HG02763 (cell line): ENCODE measurements around the gene PPFIBP2.
"Not testable (repeated sequence)": the region's sequence is repeated elsewhere in the genome, so short reads cannot be mapped to it uniquely, and the experiment has no call there.

Source experiments
- ATAC-seq: cut with Tn5 transposase; IDR thresholded peaks from one replicate; pipeline ENCODE4 v1.9.1; 2021; ENCODE audit warnings: mild to moderate bottlenecking, moderate library complexity; ENCODE audit not compliant: unreplicated experiment

Gene PPFIBP2

DNA sequence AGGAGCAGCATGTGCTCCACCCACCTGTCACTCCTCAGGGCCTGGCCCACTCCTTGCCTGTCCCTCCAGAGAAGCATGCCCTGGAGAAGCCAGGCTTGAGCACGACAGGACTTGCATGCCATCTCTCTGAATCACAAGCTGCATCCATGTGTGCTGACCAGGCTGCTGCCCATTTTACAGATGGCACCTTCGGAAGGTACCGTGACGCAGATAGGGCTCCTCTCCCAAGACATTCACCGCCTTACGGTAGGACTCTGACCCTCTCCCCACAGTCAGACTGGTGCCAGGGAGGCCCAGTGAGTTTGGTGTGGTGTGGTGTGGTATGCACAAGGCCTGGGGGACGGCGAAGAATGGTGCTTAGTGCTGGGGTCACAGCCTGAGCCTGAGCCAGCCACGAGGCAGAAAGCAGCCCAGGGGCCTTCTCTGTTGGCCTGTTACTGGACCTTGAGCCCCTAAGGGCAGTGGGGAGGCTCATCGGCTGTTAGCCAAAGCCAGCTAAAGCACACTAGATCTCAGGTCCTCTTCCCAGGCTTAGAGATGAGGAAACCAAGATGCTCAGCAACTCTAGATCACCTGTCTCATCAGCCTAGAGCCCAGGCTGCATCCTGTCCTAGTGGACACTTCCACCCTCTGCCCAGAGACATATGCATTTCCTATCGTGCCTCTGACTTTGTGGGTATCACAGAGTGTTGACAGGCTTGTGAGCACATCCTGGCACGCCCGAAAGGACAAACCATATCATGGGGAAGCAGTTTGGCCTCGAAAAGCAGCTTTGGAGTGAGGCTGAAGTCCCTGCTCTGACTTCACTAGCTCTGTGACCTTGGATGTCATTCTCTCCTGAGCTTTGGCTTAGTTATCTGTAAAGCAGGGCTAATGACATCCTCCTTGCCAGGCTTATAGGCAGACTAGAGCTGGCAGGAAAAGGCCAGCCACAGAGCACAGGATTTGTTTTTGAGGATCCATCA lies 141.7 kb downstream of the PPFIBP2 start:
- ATAC-seq, result no peak

DNA sequence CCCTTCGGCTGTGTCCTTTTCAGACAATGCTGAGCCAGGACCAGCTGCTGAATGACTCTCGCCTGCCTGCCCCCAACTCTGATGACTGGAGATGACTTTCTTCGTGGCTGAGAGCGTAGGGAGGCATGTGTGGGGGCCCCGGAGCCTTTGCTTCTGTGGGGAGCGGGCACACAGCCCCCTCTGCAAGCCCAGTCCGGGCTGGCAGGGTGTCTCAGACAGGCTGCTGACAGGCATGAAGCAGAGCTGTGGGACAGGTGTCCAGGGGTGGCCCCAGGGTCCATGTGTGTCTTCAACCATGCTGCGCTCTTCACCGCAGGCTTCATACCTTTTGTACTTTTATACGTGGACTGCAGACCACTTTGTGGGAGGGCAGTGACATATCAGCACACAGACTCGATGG lies 142.9 kb downstream of the PPFIBP2 start:
- no peak for ATAC-seq

DNA sequence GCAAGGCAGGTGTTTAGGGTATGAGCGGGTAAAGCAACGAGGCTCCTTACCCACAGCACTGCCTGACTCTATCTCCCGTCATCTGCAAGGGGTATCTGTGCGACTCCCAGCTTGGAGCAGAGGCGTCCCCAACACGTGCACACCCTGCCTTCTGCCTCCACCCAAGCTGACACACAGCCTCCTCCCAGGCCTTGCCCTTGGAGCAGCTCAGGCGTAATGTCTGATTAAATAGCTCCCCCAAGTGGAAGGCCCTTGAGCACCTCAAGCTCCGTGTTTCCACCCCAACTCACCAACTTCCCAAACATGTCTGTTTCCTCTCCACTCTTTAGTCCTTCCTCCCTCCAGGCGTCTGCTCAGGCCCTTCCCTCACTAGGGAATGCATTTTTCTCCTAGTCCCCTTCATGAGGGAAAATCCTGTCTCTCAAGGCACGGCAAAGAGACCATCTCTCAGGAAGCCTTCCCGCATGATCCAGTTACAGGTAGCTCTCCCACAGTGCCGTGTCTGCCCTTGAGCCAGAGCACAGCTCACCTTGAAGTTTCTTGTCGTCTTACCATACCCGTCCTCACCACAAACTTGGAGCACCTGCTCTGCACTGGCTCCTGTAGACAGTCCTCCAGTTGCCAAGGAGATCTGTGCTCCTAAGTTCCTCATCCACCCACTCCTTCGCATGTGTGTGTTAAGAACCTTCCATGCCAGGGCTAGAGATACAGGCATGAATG lies 143.7 kb downstream of the PPFIBP2 start:
- ATAC-seq, result no peak

DNA sequence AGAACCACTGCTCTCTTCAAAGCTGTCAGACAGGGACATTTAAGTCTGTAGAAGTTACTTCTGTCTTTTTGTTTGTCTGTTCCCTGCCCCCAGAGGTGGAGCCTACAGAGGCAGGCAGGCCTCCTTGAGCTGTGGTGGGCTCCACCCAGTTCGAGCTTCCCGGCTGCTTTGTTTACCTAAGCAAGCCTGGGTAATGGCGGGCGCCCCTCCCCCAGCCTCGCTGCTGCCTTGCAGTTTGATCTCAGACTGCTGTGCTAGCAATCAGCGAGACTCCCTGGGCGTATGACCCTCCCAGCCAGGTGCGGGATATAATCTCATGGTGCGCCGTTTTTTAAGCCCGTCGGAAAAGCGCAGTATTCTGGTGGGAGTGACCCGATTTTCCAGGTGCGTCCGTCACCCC lies 149.7 kb downstream of the PPFIBP2 start:
- ATAC-seq, result not testable (repeated sequence)

DNA sequence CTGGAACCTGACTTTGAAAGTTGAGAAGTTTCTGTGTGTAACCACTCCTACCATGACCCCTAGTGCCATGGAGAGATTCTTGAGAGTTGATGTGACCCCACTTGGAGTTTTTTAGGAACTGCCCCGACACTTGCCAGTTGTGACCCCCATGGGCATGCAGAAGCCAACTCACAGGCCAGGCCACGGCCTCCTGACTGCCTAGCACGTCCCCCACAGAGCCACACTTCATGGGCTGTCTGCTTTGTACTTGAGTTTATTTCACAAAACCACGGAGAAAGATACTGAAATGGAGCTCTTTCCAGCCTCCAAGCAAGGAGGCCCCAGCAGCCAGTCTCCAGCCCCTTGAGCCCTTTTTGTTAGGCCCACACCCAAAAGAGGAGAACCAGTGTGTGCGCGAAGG lies 151.1 kb downstream of the PPFIBP2 start:
- no peak for ATAC-seq

DNA sequence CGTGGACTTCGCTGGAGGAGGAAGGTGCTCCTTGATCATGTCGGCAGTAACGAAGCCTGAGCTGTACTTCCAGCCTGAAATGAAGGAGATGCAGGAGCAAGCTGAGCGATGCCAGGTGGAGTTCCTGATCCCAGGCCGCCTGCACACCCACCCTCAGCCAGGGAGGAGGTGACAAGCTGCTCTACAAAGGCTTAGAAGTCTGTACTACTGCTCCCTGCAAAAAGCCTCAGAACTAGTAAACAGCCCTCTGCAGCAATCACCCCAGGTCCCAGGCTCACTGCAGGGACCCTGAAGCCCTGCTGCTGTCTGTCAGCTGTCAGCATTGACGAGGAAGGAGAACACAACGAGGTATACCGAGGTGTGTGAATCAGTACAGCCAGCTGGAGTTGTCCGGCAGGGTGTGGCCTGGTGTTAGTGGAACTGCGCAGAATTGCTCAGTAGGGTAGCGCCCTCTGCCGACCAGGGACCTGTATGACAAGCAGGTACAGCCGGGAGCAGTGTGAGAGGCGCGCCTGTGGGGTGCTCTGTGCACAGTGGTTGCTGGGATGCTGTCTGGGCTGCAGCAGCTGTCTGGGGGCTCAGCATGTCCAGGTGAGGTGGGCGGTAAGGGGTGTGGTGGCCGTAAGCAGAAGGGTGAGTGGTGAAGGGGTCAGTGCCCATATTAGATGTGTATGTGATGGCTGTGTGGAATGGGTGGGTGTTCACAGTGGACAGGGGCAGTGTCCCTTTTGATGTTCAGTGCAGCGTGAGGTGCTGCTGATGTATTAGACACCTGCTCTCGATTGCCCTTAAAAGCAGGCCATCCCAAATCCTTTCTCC lies 151.9 kb downstream of the PPFIBP2 start:
- ATAC-seq, result peak; percentile 96

DNA sequence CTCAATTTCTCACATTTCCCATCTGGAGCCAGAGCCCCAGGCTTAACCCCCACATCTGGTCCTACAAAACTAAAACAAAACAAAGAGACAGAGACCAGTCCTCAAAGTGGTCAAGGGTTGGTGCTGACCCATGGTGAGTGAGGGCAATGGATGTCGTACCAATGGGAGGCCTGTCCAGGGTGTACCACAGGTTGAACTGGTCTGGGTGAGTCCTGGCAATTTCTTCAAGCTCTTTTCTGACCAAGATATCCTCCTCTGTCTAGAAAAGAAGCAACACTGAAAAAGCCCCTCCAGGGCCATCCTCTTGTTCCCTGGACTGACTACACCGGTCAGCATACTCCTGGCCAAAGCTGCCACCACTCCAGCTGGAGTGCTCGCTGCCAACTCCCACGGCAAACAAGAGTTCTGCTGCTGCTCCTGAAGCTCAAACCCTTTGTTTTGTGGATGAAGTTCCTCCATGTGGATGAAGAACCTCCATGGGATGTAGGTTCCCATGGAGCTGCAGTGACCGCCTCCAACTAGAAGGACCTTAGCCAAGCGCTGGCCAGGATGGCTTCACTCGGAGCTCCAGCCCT lies 152.6 kb downstream of the PPFIBP2 start:
- no peak for ATAC-seq

DNA sequence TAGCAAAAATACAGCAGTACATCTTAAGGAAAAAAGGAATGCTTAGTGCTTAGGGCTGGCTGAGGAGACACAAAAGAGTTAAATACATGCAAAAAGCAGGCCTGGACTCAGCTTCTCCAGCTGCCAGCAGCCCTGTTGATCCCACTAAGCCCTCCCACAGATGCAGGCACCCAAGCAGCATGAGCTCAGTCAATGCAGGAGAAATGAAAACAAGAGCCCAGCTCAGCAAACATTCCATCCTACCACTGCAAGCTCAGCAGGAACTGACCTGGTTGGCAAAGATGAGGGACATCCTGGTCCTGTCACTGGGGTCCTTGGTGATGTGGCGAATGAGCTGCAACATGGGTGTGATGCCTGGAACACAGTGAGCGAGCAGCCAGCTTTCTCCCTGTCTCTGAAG lies 153.7 kb downstream of the PPFIBP2 start:
- no peak for ATAC-seq

DNA sequence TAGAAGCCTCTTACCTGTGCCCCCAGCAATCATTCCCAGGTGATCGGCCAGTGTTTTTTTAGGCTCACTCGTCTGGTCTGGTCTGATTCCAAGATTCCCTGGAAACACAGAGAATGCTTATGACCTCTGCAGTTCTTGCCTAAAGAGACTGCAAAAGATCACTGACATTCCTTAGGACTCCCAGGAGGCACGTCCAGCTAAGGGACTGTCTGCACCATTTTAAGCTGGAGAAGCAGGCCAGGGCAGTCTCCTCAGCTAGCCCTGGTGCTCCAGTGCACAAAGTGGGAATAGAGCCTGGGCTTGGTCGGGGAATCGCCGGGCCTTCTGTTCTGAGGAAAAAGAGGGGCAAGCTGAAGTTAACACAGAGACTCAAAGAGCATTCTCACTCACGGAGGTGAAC lies 154.7 kb downstream of the PPFIBP2 start:
- ATAC-seq, result no peak

DNA sequence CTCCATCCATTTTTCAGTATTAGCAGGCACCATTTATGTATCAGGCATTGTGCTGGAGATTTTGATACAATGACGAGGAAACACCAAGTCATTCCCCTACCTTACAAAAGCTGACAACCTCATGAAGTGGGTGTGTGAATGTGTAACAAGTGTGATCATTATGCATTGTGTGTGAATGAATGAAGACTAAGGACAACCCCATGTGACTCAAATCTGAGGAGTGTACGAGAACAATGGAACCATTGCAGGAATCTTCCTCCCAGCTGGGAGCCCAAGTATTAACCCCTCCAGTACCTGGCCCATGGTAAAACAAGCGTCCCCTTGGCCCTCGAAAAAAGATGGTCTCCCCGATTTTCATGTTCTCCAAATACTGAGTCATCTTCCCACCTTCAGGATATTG lies 155.1 kb downstream of the PPFIBP2 start:
- ATAC-seq, result no peak

DNA sequence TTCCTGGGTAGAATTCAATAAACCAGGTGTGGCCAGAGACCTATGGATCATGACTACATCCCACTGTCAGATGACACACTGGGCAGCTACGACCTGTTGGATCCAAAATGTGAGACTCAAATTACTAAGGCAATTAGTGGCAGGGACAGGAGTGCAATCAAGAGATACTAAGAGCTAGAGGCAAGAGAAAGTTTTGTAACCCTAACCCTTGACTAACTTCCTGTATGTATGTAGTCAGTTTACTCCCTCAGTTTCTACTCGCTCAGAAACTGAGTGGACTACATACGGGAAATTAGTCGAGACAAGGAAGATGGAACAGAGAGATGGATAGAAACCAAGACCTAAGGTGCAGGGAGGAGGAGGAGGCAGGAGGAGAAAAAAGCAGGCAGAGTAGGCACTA lies 156.8 kb downstream of the PPFIBP2 start:
- no peak for ATAC-seq

DNA sequence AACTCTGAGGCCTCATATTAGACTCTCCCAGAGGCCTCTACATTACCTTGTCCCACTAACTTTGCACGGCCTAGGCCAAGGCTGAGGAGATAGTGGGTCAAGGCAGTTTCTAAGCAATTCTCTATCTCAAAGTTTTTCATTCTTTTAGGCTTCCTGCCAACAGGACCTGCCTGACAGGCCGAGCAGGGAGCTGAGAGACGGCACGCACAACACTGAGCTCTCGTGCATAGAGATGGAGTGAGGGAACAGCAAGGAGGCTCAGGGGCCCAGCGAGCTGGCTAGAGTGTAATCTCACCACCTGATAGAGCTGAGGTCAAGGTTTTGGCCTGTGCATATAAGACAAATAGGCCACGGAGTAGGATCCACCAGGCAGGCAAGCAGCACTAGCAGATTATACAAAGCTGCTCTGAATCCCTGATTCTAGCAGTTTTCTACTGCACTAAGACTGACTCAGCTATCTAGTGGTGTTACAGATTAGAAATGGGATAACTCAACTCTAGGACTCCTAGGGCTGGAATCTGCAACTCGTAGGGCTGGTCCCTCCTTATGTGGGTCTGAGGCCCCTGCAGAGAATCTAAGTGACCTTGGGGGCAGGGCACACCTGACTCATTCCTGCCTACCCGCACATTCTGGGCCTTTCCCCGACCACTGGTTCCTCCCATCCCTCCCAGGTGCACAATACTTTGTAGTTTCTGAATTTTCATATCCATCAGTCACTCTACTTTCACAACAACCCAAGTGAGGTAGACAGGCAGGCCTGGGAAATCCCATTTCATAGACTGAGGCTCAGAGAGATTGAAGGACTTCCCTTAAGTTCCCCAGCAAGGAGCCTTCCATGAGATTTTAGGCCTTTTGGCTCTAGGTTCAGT lies 157.8 kb downstream of the PPFIBP2 start:
- peak; percentile 66 for ATAC-seq

DNA sequence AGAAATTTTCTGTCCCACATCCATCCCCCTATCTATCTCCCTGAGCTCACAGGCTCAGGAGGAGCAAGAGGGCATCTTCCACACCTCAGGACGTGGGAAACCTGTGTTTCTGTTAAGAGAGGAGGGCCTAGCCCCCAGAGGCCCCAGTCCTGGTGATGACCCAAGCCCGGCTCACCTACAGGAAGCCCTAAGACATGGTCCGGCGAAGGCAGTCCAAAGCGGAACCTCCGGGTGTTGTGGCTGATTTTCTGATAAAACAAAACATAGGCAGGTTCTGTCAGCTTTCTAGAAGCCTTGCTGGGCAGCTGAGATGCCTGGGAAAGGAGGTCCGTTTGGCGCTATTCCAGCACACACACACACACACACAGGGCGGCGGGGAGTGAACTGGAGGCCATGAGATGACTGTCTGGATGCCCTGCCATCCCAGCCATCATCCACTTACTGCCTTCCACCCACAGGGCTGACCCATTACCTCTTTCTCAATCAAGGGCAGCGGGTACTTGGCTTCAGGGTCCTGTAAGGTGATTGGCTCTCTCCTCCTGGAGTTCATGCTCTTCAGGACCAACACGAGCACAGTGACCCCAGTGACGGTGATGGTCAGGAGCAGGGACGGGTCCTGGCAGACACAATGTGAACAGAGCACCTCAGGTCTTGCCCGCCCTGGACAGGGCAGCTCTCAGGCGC lies 158.6 kb downstream of the PPFIBP2 start:
- ATAC-seq, result peak; percentile 6

DNA sequence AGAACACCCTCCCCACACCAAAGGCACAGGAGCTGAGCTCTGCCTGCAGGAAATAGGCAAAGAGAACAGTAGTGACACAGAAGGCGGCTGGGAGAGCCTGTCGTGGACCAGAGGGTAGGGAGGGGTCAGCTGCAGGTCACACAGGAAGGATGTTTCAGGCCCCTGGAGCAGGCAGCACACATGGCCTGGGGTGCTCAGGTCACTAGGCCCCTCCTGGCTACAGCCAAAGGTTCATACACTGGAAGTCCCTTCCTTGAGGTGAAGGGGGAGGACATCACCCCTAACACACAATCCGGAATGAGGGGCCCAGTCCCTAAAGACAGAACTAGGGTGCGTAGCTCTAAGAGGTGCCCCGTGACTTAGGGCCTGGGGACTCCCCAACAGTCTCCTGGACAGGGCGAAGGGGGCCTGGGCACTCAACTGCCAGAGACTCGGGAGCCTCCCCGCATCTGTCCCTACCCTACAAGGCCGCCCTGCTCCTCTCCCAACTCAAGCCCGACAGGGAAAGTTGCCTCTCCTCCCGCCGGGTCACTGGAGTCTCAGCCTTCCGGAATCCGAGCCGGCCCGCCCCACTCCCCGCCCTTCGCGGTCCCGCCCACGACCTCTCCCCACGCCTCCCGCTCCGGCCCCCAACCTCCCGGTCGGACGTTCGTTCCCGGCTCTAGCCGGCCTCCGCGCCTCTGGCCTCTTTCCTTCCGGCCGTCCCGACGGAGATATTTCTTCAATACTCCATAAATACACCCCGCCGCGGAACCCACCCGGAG lies 159.3 kb downstream of the PPFIBP2 start, which contains the start of gene CYB5R2:
Gene CYB5R2 (minus strand): TSS at position 541 of the 764 bp plus-strand sequence. CDS start 675 bp downstream, outside the sequence.
- ATAC-seq, result no peak

DNA sequence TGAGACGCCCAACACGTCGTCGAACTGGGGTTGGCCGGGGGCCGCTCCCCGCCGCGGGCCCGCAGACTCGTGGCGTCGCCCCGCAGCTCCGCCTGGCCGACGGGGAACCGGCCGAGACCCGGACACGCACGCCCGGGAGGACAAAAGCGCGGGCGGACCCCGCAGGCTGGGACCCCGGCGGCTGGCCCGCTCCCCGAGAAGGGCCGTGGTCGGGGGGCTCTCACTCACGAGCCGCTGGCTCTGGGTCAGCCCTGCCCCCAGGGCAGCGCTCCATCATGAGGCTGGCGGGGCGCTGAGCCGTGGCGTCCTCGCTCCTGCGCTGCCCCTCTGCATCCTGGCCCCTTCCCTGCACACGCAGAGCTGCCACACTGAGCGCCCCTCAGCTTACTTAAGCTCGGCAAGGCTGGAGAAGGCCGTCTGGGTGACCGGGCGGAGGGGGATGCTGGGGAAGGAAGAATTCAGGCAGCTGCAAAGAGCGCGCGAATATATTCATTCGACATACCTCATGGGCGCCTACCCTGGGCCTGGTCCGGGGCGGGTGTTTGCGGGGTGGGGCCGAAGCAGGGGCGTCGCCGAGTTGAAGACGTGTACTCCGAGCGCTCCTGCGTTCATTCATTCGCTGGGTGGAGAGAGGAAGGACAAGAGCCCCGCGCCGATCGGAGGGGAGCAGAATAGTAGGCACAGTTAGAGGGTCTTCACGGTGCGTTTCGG lies 160.1 kb downstream of the PPFIBP2 start:
- no peak for ATAC-seq

DNA sequence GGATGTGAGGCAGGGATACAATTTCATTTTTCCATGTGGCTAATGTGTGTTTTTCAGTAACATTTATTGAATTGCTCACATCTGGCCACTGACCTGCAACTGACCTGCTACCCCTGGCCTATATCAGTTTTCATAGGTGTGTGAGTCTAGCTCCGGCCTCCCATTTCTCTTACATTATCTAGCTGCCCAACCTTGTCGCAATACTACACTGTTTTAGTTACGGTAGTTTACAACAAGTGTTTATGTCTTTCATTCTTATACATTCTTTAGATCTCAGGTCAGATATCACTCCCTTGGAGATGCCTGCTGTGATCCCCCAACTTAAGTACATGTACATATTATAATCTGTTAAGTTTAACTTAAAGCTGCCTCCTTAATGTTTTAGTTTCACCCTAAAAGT lies 161.8 kb downstream of the PPFIBP2 start:
- ATAC-seq, result no peak

DNA sequence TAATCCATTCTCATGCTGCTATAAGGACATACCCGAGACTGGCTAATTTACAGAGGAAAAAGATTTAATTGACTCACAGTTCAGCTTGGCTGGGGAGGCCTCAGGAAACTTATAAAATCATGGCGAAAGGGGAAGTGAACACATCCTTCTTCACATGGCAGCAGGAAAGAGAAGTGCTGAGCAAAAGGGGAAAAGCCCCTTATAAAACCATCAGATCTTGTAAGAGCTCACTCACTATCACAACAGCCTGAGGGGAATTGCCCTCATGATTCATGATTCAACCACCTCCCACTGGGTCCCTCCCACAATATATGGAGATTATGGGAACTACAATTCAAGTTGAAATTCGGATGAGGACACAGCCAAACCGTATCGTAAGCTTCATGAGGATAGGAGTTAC lies 163.3 kb downstream of the PPFIBP2 start:
- ATAC-seq, result no peak

DNA sequence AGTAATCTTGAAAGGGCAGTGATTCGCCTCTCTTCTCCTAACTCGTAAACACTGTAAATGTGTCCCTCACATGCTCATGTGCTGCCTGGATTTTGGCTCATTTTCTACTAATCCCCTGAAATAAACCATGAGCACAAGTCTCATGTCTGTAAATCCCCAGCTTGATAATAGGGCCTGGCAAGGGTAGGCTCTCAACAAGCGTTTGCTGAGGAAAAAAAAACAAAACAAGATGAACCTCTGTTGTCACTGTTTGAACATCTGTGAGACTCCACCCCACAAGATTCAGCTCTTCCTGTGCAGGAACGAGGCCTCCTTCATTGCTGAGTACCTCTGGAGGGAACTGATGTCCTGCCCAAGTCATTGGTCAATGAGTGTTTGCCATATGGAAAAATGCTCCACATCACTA lies 164.0 kb downstream of the PPFIBP2 start:
- ATAC-seq, result no peak
